Measurements from ENCODE around the gene LCE1E. TPM values are rescaled to one million over a fixed set of nuclear protein-coding genes. Genes with fewer than 3 reads are reported as not detected.

The LCE1E gene
- total RNA-seq, 1 donor from 2014 or later, result not detected

- peaks cover 8% of the 10 kb centered on the region for H3K27me3 Mint-ChIP-seq (ENCODE audit: insufficient read depth)
- no peak within 1 kb of the TSS for H3K4me3 Mint-ChIP-seq
- no peaks in the 10 kb centered on the region for H3K9me3 Mint-ChIP-seq
- DNase-seq (ENCODE audit: low spot score), result no peak
- intact Hi-C loops (cut with micrococcal nuclease), result no loop called here
- H3K27ac Mint-ChIP-seq, result no peak within 1 kb of the TSS
- H3K36me3 Mint-ChIP-seq (ENCODE audit: low read depth), result no peaks in the 10 kb centered on the region
- no peaks in the 10 kb centered on the region for H3K4me1 Mint-ChIP-seq (ENCODE audit: low read depth)
These were observed 20.5 kb downstream of the LCE1E start, which contains the start of gene LCE1C for GRCh38 chr1:152806576-152806975. Gene LCE1C, minus strand, starts transcription at chr1:152806651. Its CDS starts 1,173 bp downstream, at chr1:152805478.

GRCh38 chr1:152811050-152811449 is 25.0 kb downstream of the LCE1E start:
- Mint-ChIP-seq H3K27ac (no peak overlapping the region), H3K4me3 (no peak overlapping the region), H3K4me1 (ENCODE audit: low read depth) (no peaks in the 10 kb centered on the region), H3K9me3 (no peaks in the 10 kb centered on the region), H3K27me3 (ENCODE audit: insufficient read depth) (peaks cover 2% of the 10 kb centered on the region), H3K36me3 (ENCODE audit: low read depth) (no peaks in the 10 kb centered on the region)
- no peak for DNase-seq (ENCODE audit: low spot score)
- intact Hi-C loops (cut with micrococcal nuclease), result no loop called here

- H3K27ac Mint-ChIP-seq, result no peak within 1 kb of the TSS
These were observed 25.6 kb downstream of the LCE1E start, which contains the start of gene LCE1B for GRCh38 chr1:152811671-152812070. Gene LCE1B, plus strand, starts transcription at chr1:152811971. Its CDS starts 476 bp downstream, at chr1:152812447.

GRCh38 chr1:152817309-152817708 is 31.3 kb downstream of the LCE1E start:
- Mint-ChIP-seq H3K27ac (no peak overlapping the region), H3K4me1 (ENCODE audit: low read depth) (no peaks in the 10 kb centered on the region), H3K9me3 (no peaks in the 10 kb centered on the region), H3K27me3 (ENCODE audit: insufficient read depth) (no peaks in the 10 kb centered on the region), H3K4me3 (no peak overlapping the region), H3K36me3 (ENCODE audit: low read depth) (no peaks in the 10 kb centered on the region)
- intact Hi-C loops (cut with micrococcal nuclease), result no loop called here
- no peak for DNase-seq (ENCODE audit: low spot score)

More at GRCh38 chr1:152811671-152812070, 25.6 kb downstream of the LCE1E start, which contains the start of gene LCE1B:
- H3K36me3 Mint-ChIP-seq (ENCODE audit: low read depth), result no peaks in the 10 kb centered on the region
- no peaks in the 10 kb centered on the region for H3K9me3 Mint-ChIP-seq
- intact Hi-C loops (cut with micrococcal nuclease), result loop anchor here (2.0 kb wide), 1 partner anchor 61 kb away; no protein-coding TSS in a partner anchor
- H3K4me3 Mint-ChIP-seq, result no peak within 1 kb of the TSS
- no peak for DNase-seq (ENCODE audit: low spot score)
- H3K27me3 Mint-ChIP-seq (ENCODE audit: insufficient read depth), result peaks cover 2% of the 10 kb centered on the region
- H3K4me1 Mint-ChIP-seq (ENCODE audit: low read depth), result no peaks in the 10 kb centered on the region

GRCh38 chr1:152823294-152823693 is 37.2 kb downstream of the LCE1E start:
- H3K9me3 Mint-ChIP-seq, result no peaks in the 10 kb centered on the region
- H3K27ac Mint-ChIP-seq, result no peak overlapping the region
- H3K4me1 Mint-ChIP-seq (ENCODE audit: low read depth), result no peaks in the 10 kb centered on the region
- peaks cover 8% of the 10 kb centered on the region for H3K27me3 Mint-ChIP-seq (ENCODE audit: insufficient read depth)
- intact Hi-C loops (cut with micrococcal nuclease), result no loop called here
- no peak overlapping the region for H3K4me3 Mint-ChIP-seq
- DNase-seq (ENCODE audit: low spot score), result no peak
- H3K36me3 Mint-ChIP-seq (ENCODE audit: low read depth), result no peaks in the 10 kb centered on the region

GRCh38 chr1:152824964-152825363 is 38.9 kb downstream of the LCE1E start:
- H3K27me3 Mint-ChIP-seq (ENCODE audit: insufficient read depth), result peaks cover 11% of the 10 kb centered on the region
- no peaks in the 10 kb centered on the region for H3K36me3 Mint-ChIP-seq (ENCODE audit: low read depth)
- no peaks in the 10 kb centered on the region for H3K9me3 Mint-ChIP-seq
- DNase-seq (ENCODE audit: low spot score), result no peak
- H3K4me1 Mint-ChIP-seq (ENCODE audit: low read depth), result no peaks in the 10 kb centered on the region
- H3K27ac Mint-ChIP-seq, result no peak overlapping the region
- intact Hi-C loops (cut with micrococcal nuclease), result no loop called here
- H3K4me3 Mint-ChIP-seq, result no peak overlapping the region

- intact Hi-C loops (cut with micrococcal nuclease), result no loop called here
- H3K4me3 Mint-ChIP-seq, result no peak within 1 kb of the TSS
- H3K27ac Mint-ChIP-seq, result no peak within 1 kb of the TSS
- H3K36me3 Mint-ChIP-seq (ENCODE audit: low read depth), result no peaks in the 10 kb centered on the region
- H3K4me1 Mint-ChIP-seq (ENCODE audit: low read depth), result no peaks in the 10 kb centered on the region
- DNase-seq (ENCODE audit: low spot score), result no peak
- H3K27me3 Mint-ChIP-seq (ENCODE audit: insufficient read depth), result peaks cover 13% of the 10 kb centered on the region
- H3K9me3 Mint-ChIP-seq, result no peaks in the 10 kb centered on the region
These were observed 41.1 kb downstream of the LCE1E start, which contains the start of gene LCE1A for GRCh38 chr1:152827173-152827572. Gene LCE1A, plus strand, starts transcription at chr1:152827473. Its CDS starts 0 bp downstream, at chr1:152827473.

- Mint-ChIP-seq H3K4me1 (ENCODE audit: low read depth) (no peaks in the 10 kb centered on the region), H3K4me3 (no peak overlapping the region), H3K27ac (no peak overlapping the region), H3K27me3 (ENCODE audit: insufficient read depth) (peaks cover 7% of the 10 kb centered on the region), H3K9me3 (no peaks in the 10 kb centered on the region), H3K36me3 (ENCODE audit: low read depth) (no peaks in the 10 kb centered on the region)
- intact Hi-C loops (cut with micrococcal nuclease), result no loop called here
- no peak for DNase-seq (ENCODE audit: low spot score)
These were observed 50.8 kb downstream of the LCE1E start for GRCh38 chr1:152836870-152837269.

Other genes with a start within 250 kb of the LCE1E start
- not detected in 2 replicates for gene LCE3E, start 219.5 kb upstream of the LCE1E start, total RNA-seq
- not detected in 2 replicates for gene LCE3D, start 205.7 kb upstream of the LCE1E start, total RNA-seq
- gene LCE3C, start 186.0 kb upstream of the LCE1E start, total RNA-seq, result not detected in 2 replicates
- not detected in 2 replicates for gene LCE3B, start 172.4 kb upstream of the LCE1E start, total RNA-seq
- not detected in 2 replicates for gene LCE3A, start 163.2 kb upstream of the LCE1E start, total RNA-seq
- not detected in 2 replicates for gene LCE2D, start 122.9 kb upstream of the LCE1E start, total RNA-seq
- gene LCE2C, start 111.0 kb upstream of the LCE1E start, total RNA-seq, result not detected in 2 replicates
- gene LCE2B, start 100.1 kb upstream of the LCE1E start, total RNA-seq, result not detected in 2 replicates
- not detected in 2 replicates for gene LCE2A, start 87.9 kb upstream of the LCE1E start, total RNA-seq
- not detected in 2 replicates for gene LCE4A, start 78.1 kb upstream of the LCE1E start, total RNA-seq
- gene KPRP, start 28.2 kb upstream of the LCE1E start, total RNA-seq, result not detected in 2 replicates
- not detected in 2 replicates for gene LCE1F, start 11.1 kb upstream of the LCE1E start, total RNA-seq
- gene LCE1D, start 10.5 kb downstream of the LCE1E start, total RNA-seq, result not detected in 2 replicates
- gene LCE1C, start 20.4 kb downstream of the LCE1E start, total RNA-seq, result not detected in 2 replicates
- gene LCE1B, start 25.7 kb downstream of the LCE1E start, total RNA-seq, result not detected in 2 replicates
- gene LCE1A, start 41.2 kb downstream of the LCE1E start, total RNA-seq, result not detected in 2 replicates
- not detected in 2 replicates for gene LCE6A, start 56.6 kb downstream of the LCE1E start, total RNA-seq
- not detected in 2 replicates for gene LCE7A, start 73.7 kb downstream of the LCE1E start, total RNA-seq
- gene SMCP, start 92.1 kb downstream of the LCE1E start, total RNA-seq, result not detected in 2 replicates
- not detected in 2 replicates for gene IVL, start 122.3 kb downstream of the LCE1E start, total RNA-seq
- not detected in 2 replicates for gene SPRR5, start 160.9 kb downstream of the LCE1E start, total RNA-seq
- not detected in 2 replicates for gene SPRR4, start 184.4 kb downstream of the LCE1E start, total RNA-seq
- not detected in 2 replicates for gene SPRR1A, start 197.8 kb downstream of the LCE1E start, total RNA-seq
- gene SPRR3, start 215.5 kb downstream of the LCE1E start, total RNA-seq, result not detected in 2 replicates
- not detected in 2 replicates for gene SPRR1B, start 244.9 kb downstream of the LCE1E start, total RNA-seq

All from activated T-helper 1 cell treated with anti-CD3 and anti-CD28 coated beads, Interleukin-12 subunit alpha, Interleukin-12 subunit beta, Interleukin-2, Interleukin-4 antibody, amounts not matched to agents 30 ng/mL and 10 ng/mL and 1 ng/mL, durations not matched to agents 14 hours and 24 hours and 36 hours (primary cell).